OCI-LY1 (cell line): Measurements from ENCODE around the gene DNAJB11.

Experiments
- H2AFZ ChIP-seq: fragments of 200-600 bp; sonication (generic), shearing (Covaris generic); 2 replicates; pipeline ENCODE4 v1.6.0; 2014; ENCODE audit warnings: antibody characterized with exemption, mild to moderate bottlenecking, low read length
- H3F3A ChIP-seq: fragments of 200-600 bp; sonication (generic), shearing (Covaris generic); 2 replicates; pipeline ENCODE4 v1.6.0; 2014; ENCODE audit warnings: mild to moderate bottlenecking, antibody characterized with exemption, low read length, moderate library complexity; ENCODE audit not compliant: insufficient read depth
- H3K27ac ChIP-seq: fragments of 200-600 bp; sonication (generic); 2 replicates; pipeline ENCODE4 v1.5.1; 2014; ENCODE audit warnings: low read length, mixed run types, mild to moderate bottlenecking, low read depth; ENCODE audit not compliant: poor library complexity, severe bottlenecking
- H3K27me3 ChIP-seq: fragments of 200-600 bp; sonication (generic); 2 replicates; pipeline ENCODE4 v1.6.0; 2014; ENCODE audit warnings: antibody characterized with exemption, mild to moderate bottlenecking, low read length, moderate library complexity; ENCODE audit not compliant: insufficient read depth
- H3K36me3 ChIP-seq: fragments of 200-600 bp; sonication (generic); 2 replicates; pipeline ENCODE4 v1.6.1; 2014; ENCODE audit warnings: mild to moderate bottlenecking, antibody characterized with exemption, low read length, moderate library complexity, mixed read lengths; ENCODE audit not compliant: insufficient read depth
- H3K4me1 ChIP-seq: fragments of 200-600 bp; sonication (generic); 2 replicates; pipeline ENCODE4 v1.5.1; 2014; ENCODE audit warnings: mild to moderate bottlenecking, low read length, moderate library complexity; ENCODE audit not compliant: insufficient read depth, severe bottlenecking
- H3K4me2 ChIP-seq: fragments of 200-600 bp; sonication (generic), shearing (Covaris generic); 2 replicates; pipeline ENCODE4 v1.6.1; 2014; ENCODE audit warnings: low read length
- H3K4me3 ChIP-seq: fragments of 200-600 bp; sonication (generic); 2 replicates; pipeline ENCODE4 v1.5.1; 2014; ENCODE audit warnings: low read length, low read depth, mild to moderate bottlenecking, mixed read lengths; ENCODE audit not compliant: poor library complexity, severe bottlenecking
- H3K79me2 ChIP-seq: fragments of 200-600 bp; shearing (Covaris generic); 2 replicates; pipeline ENCODE4 v1.6.1; 2016; ENCODE audit warnings: mixed run types, low read length, mixed read lengths; ENCODE audit not compliant: insufficient read depth
- H3K9ac ChIP-seq: fragments of 200-600 bp; sonication (generic), shearing (Covaris generic); 2 replicates; pipeline ENCODE4 v1.6.1; 2014; ENCODE audit warnings: mild to moderate bottlenecking, low read length, mixed read lengths
- H3K9me2 ChIP-seq: fragments of 200-600 bp; sonication (generic), shearing (Covaris generic); 2 replicates; pipeline ENCODE4 v1.6.1; 2014; ENCODE audit warnings: low read depth, mild to moderate bottlenecking, low read length, mixed read lengths
- H3K9me3 ChIP-seq: fragments of 200-600 bp; shearing (Covaris generic); 2 replicates; pipeline ENCODE4 v1.6.1; 2014; ENCODE audit warnings: low read length, mixed read lengths
- H4K20me1 ChIP-seq: fragments of 200-600 bp; sonication (generic), shearing (Covaris generic); 2 replicates; pipeline ENCODE4 v1.6.0; 2016; ENCODE audit warnings: mild to moderate bottlenecking, low read length; ENCODE audit not compliant: insufficient read depth
- EZH2 ChIP-seq: fragments of 200-600 bp; sonication (generic), shearing (Covaris generic); IDR thresholded peaks from 2 replicates; pipeline ENCODE4 v1.8.0; 2017; ENCODE audit warnings: borderline replicate concordance, mixed run types, mild to moderate bottlenecking, antibody characterized with exemption, low read length, moderate library complexity, mixed read lengths
- TF ChIP-seq, protein P1 (sequence below): fragments of 200-600 bp; sonication (generic), shearing (Covaris generic); IDR thresholded peaks from 2 replicates; pipeline ENCODE4 v1.5.1; 2017; ENCODE audit warnings: mild to moderate bottlenecking, antibody characterized with exemption, low read length, moderate library complexity, mixed read lengths

Gene DNAJB11

DNA sequence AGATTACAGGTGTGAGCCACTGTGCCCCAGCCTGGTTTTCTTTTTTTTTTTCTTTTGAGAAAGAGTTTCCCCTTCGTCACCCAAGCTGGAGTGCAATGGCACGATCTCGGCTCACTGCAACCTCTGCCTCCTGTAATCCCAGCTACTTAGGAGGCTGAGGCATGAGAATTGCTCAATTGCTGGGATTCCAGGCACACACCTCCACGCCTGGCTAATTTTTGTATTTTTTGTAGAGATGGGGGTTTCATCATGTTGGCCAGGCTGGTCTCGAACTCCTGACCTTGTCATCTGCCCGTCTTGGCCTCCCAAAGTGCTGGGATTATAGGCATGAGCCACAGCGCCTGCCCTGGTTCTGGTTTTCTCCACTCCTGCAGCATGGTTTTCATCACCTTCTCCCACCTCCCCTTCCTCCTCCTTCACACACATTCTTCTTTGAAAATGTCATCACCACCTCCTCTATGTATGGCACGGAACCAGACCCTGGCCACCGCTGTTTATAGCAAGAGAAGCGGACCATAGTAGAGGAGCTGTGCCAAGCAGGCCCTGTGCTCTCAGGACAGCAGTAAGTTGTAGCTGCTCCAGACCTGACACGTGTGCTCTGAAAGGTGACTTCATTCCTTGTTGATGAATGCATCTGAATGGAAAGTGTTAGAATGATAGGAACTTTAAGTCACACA is 27.7 kb downstream of the DNAJB11 start:
- H2AFZ ChIP-seq = no peak overlapping the region
- H3K27me3 ChIP-seq = no peaks in the 10 kb centered on the region
- H3F3A ChIP-seq = no peaks in the 10 kb centered on the region
- no peaks in the 10 kb centered on the region for H4K20me1 ChIP-seq
- H3K4me1 ChIP-seq = peaks cover 3% of the 10 kb centered on the region
- no peaks in the 10 kb centered on the region for H3K9me2 ChIP-seq
- H3K4me2 ChIP-seq = no peak overlapping the region
- H3K4me3 ChIP-seq = no peak overlapping the region
- no peak for TF ChIP-seq EZH2
- TF ChIP-seq, protein P1, sequence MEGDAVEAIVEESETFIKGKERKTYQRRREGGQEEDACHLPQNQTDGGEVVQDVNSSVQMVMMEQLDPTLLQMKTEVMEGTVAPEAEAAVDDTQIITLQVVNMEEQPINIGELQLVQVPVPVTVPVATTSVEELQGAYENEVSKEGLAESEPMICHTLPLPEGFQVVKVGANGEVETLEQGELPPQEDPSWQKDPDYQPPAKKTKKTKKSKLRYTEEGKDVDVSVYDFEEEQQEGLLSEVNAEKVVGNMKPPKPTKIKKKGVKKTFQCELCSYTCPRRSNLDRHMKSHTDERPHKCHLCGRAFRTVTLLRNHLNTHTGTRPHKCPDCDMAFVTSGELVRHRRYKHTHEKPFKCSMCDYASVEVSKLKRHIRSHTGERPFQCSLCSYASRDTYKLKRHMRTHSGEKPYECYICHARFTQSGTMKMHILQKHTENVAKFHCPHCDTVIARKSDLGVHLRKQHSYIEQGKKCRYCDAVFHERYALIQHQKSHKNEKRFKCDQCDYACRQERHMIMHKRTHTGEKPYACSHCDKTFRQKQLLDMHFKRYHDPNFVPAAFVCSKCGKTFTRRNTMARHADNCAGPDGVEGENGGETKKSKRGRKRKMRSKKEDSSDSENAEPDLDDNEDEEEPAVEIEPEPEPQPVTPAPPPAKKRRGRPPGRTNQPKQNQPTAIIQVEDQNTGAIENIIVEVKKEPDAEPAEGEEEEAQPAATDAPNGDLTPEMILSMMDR = no peak
- H3K9me3 ChIP-seq = no peaks in the 10 kb centered on the region
- H3K36me3 ChIP-seq = no peaks in the 10 kb centered on the region
- H3K79me2 ChIP-seq = no peaks in the 10 kb centered on the region
- no peak overlapping the region for H3K9ac ChIP-seq
- no peak overlapping the region for H3K27ac ChIP-seq

GRCh38 chr3:186598794-186599141 is 28.2 kb downstream of the DNAJB11 start:
- Histone ChIP-seq H3K27ac (no peak overlapping the region), H3K4me3 (no peak overlapping the region), H3F3A (no peaks in the 10 kb centered on the region), H3K36me3 (no peaks in the 10 kb centered on the region), H3K4me2 (no peak overlapping the region), H4K20me1 (no peaks in the 10 kb centered on the region), H2AFZ (no peak overlapping the region), H3K9me2 (no peaks in the 10 kb centered on the region), H3K4me1 (peaks cover 3% of the 10 kb centered on the region), H3K9me3 (no peaks in the 10 kb centered on the region), H3K27me3 (no peaks in the 10 kb centered on the region), H3K79me2 (no peaks in the 10 kb centered on the region), H3K9ac (no peak overlapping the region)
- TF ChIP-seq, protein P1 = no peak
- TF ChIP-seq EZH2 = no peak

DNA sequence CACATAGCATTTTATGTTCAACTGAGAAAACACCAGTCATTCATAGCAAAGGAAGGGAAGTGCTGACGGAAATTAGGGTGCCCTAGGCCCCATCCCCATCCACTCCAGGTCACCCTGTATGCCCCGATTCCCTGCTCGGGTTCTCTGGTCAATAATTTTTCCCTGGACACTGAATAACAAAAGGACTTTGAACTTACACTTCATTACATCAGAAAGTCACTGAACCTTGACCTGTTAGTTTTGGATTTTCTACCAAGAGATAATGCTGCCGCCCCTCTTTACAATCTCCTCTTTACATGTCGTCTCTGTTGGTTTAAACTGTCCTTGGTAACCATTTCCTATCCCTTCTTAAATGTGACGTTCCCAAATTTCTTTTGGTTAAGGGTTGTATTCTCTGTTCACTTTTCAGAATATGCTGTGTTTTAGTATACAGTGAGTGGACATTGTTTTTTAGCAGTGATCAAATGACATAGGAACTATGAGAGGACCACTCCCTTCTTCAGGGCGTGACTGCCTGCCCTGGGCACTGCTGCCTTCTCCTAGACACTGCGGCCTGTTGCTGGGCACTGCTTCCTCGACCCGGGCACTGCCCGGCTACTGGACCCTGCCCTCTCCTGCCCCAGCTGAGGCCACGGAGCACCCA is 28.7 kb downstream of the DNAJB11 start:
- no peak overlapping the region for H3K4me3 ChIP-seq
- no peak overlapping the region for H3K27ac ChIP-seq
- no peaks in the 10 kb centered on the region for H3K36me3 ChIP-seq
- H2AFZ ChIP-seq = no peak overlapping the region
- H3K9ac ChIP-seq = no peak overlapping the region
- no peaks in the 10 kb centered on the region for H3K79me2 ChIP-seq
- H3K27me3 ChIP-seq = no peaks in the 10 kb centered on the region
- H3K9me2 ChIP-seq = no peaks in the 10 kb centered on the region
- H4K20me1 ChIP-seq = no peaks in the 10 kb centered on the region
- no peak for TF ChIP-seq EZH2
- TF ChIP-seq, protein P1 = no peak
- H3K4me2 ChIP-seq = no peak overlapping the region
- no peaks in the 10 kb centered on the region for H3F3A ChIP-seq
- peaks cover 3% of the 10 kb centered on the region for H3K4me1 ChIP-seq
- no peaks in the 10 kb centered on the region for H3K9me3 ChIP-seq
